HCT116 (cell line): ENCODE data around the gene SLC5A4. TPM values are rescaled to one million over a fixed set of nuclear protein-coding genes. Genes with fewer than 3 reads are reported as not detected.

ENCODE experiments used
- ATAC-seq: fragments of 200-7000 bp; cut with Tn5 transposase; 2 replicates; pipeline ENCODE4 v1.9.1; 2020; ENCODE audit warnings: mild to moderate bottlenecking, moderate library complexity
- BruUV-seq: library from RNA; stranded (reverse); fragments of 400-500 nt; replicated peaks from 2 replicates; lab custom pipeline; 2021; lab: Mats Ljungman, UMichigan
- CTCF ChIA-PET: fragments of 300-600 bp; sonication (Branson Sonifier 250); formaldehyde crosslinking; loops from one replicate; lab custom pipeline; 2021; ENCODE audit warnings: antibody characterized with exemption; lab: Charles Lee
- POLR2A ChIA-PET: fragments of 300-600, 350-600 bp; sonication (Branson Sonifier 250); formaldehyde crosslinking; loops from one replicate; lab custom pipeline; 2021; ENCODE audit warnings: antibody characterized with exemption; lab: Charles Lee
- RAD21 ChIA-PET, 2 experiments: fragments of 300-600 bp; sonication (Branson Sonifier 250); formaldehyde crosslinking; loops; one replicate each; lab custom pipeline; 2023; ENCODE audit warnings: low total read pairs in 2 of 2; ENCODE audit not compliant: uncharacterized antibody in 2 of 2, unreplicated experiment in 2 of 2, low non-redundant PET in 1 of 2; lab: Charles Lee
- DNase-seq: peaks from one replicate; pipeline ENCODE4 v3.0.0-alpha.2; 2010; ENCODE audit warnings: low read depth, low spot score
- H2AFZ ChIP-seq: fragments of 200-600 bp; shearing (Covaris generic), sonication (generic); 2 replicates; pipeline ENCODE4 v1.6.1; 2017; ENCODE audit warnings: low read depth, mixed run types, mixed read lengths, antibody characterized with exemption, low read length; ENCODE audit not compliant: poor library complexity, severe bottlenecking
- H3K27ac ChIP-seq: 2 replicates; pipeline ENCODE4 v1.5.1; 2012; ENCODE audit warnings: low read depth, low read length
- H3K27me3 ChIP-seq: fragments of 200-600 bp; sonication (generic); 2 replicates; pipeline ENCODE4 v1.6.1; 2016; ENCODE audit warnings: mixed run types, low read length, mixed read lengths; ENCODE audit not compliant: insufficient read depth
- H3K36me3 ChIP-seq, 2 experiments: fragments of 200-500 bp in 1 of 2; fragments of 200-600 bp in 1 of 2; sonication (Bioruptor generic) in 1 of 2; sonication (generic) in 1 of 2; 2 replicates each; pipeline versions ENCODE4 v1.5.1 to v1.6.1; 2014 to 2016; ENCODE audit warnings: low read length in 2 of 2, inconsistent platforms in 1 of 2, mixed read lengths in 1 of 2, mixed run types in 1 of 2; ENCODE audit not compliant: insufficient read depth in 2 of 2, control insufficient read depth in 1 of 2
- H3K4me1 ChIP-seq, 2 experiments: fragments of 200-600 bp in 1 of 2; sonication (generic) in 1 of 2; 2 replicates each; pipeline versions ENCODE4 v1.5.1 to v1.6.1; 2012 to 2017; ENCODE audit warnings: low read length in 2 of 2, inconsistent platforms in 1 of 2, mild to moderate bottlenecking in 1 of 2, mixed read lengths in 1 of 2, mixed run types in 1 of 2, moderate library complexity in 1 of 2; ENCODE audit not compliant: insufficient read depth in 2 of 2, control insufficient read depth in 1 of 2
- H3K4me2 ChIP-seq: fragments of 200-600 bp; sonication (generic); 2 replicates; pipeline ENCODE4 v1.6.1; 2017; ENCODE audit warnings: mixed run types, low read length, mixed read lengths
- H3K4me3 ChIP-seq, 2 experiments: fragments of 200-600 bp in 1 of 2; sonication (generic) in 1 of 2; replicated peaks in 1 of 2; 2 replicates each; pipeline ENCODE4 v1.5.1; 2011 to 2016; ENCODE audit warnings: low read length in 2 of 2, control low read depth in 1 of 2, low read depth in 1 of 2, mild to moderate bottlenecking in 1 of 2, mixed read lengths in 1 of 2, mixed run types in 1 of 2
- H3K79me2 ChIP-seq: fragments of 200-600 bp; sonication (generic); 2 replicates; pipeline ENCODE4 v1.6.1; 2017; ENCODE audit warnings: mild to moderate bottlenecking, mixed run types, low read length, moderate library complexity, mixed read lengths; ENCODE audit not compliant: insufficient read depth
- H3K9ac ChIP-seq: fragments of 200-600 bp; sonication (generic); 2 replicates; pipeline ENCODE4 v1.6.1; 2016; ENCODE audit warnings: low read length, mixed read lengths
- H3K9me2 ChIP-seq: fragments of 200-600 bp; sonication (generic), shearing (Covaris generic); 2 replicates; pipeline ENCODE4 v1.6.1; 2017; ENCODE audit warnings: mixed run types, mild to moderate bottlenecking, moderate library complexity; ENCODE audit not compliant: insufficient read depth
- H3K9me3 ChIP-seq, 2 experiments: fragments of 200-500 bp in 1 of 2; fragments of 200-600 bp in 1 of 2; sonication (Bioruptor generic) in 1 of 2; sonication (generic) in 1 of 2; 2 replicates each; pipeline ENCODE4 v1.6.1; 2014 to 2017; ENCODE audit warnings: low read length in 2 of 2, mixed read lengths in 2 of 2, inconsistent platforms in 1 of 2, low read depth in 1 of 2, mild to moderate bottlenecking in 1 of 2, mixed run types in 1 of 2, moderate library complexity in 1 of 2; ENCODE audit not compliant: control insufficient read depth in 1 of 2, insufficient read depth in 1 of 2
- H4K20me1 ChIP-seq: fragments of 200-600 bp; sonication (generic), shearing (Covaris generic); 2 replicates; pipeline ENCODE4 v1.6.1; 2017; ENCODE audit warnings: mixed run types, mild to moderate bottlenecking, moderate library complexity; ENCODE audit not compliant: insufficient read depth
- CBX3 ChIP-seq: IDR thresholded peaks from 2 replicates; pipeline ENCODE4 v1.6.1; 2012; ENCODE audit warnings: low read depth
- CEBPB ChIP-seq: IDR thresholded peaks from 2 replicates; pipeline ENCODE4 v1.6.1; 2012; ENCODE audit warnings: low read depth
- CTCF ChIP-seq, 3 experiments: fragments of 200-600 bp in 1 of 3; sonication (generic) in 1 of 3; IDR thresholded peaks in 2 of 3; conservative IDR thresholded peaks in 1 of 3; 2 replicates each; pipeline ENCODE4 v1.5.1; 2012 to 2017; ENCODE audit warnings: low read depth in 2 of 3, low read length in 2 of 3, antibody characterized with exemption in 1 of 3, borderline replicate concordance in 1 of 3, control low read depth in 1 of 3, mild to moderate bottlenecking in 1 of 3, mixed read lengths in 1 of 3, mixed run types in 1 of 3, moderate library complexity in 1 of 3; ENCODE audit not compliant: insufficient read depth in 1 of 3
- EGR1 ChIP-seq: IDR thresholded peaks from 2 replicates; pipeline ENCODE4 v1.6.1; 2012; ENCODE audit warnings: low read depth
- ELF1 ChIP-seq: IDR thresholded peaks from 2 replicates; pipeline ENCODE4 v1.6.1; 2012; ENCODE audit warnings: low read depth, borderline replicate concordance
- EZH2 ChIP-seq: fragments of 200-600 bp; sonication (generic); IDR thresholded peaks from 2 replicates; pipeline ENCODE4 v1.6.1; 2017; ENCODE audit warnings: antibody characterized with exemption, mixed run types
- FOSL1 ChIP-seq: IDR thresholded peaks from 2 replicates; pipeline ENCODE4 v1.6.1; 2012; ENCODE audit warnings: low read depth
- POLR2AphosphoS5 ChIP-seq: IDR thresholded peaks from 2 replicates; pipeline ENCODE4 v1.6.1; 2011; ENCODE audit warnings: mild to moderate bottlenecking, low read depth, low read length, moderate library complexity
- RAD21 ChIP-seq: IDR thresholded peaks from 2 replicates; pipeline ENCODE4 v1.6.1; 2012; ENCODE audit warnings: low read depth, mild to moderate bottlenecking
- REST ChIP-seq: IDR thresholded peaks from 2 replicates; pipeline ENCODE4 v1.6.1; 2012; ENCODE audit warnings: low read depth
- SIN3A ChIP-seq: IDR thresholded peaks from 2 replicates; pipeline ENCODE4 v1.6.1; 2012; ENCODE audit warnings: low read depth
- SRF ChIP-seq: IDR thresholded peaks from 2 replicates; pipeline ENCODE4 v1.6.1; 2012; ENCODE audit warnings: low read depth
- TCF7L2 ChIP-seq: IDR thresholded peaks from 2 replicates; pipeline ENCODE4 v1.7.0; 2011; ENCODE audit warnings: borderline replicate concordance, inconsistent platforms; ENCODE audit not compliant: insufficient read depth, insufficient read length; ENCODE audit errors: extremely low read depth
- YY1 ChIP-seq: IDR thresholded peaks from 2 replicates; pipeline ENCODE4 v1.6.1; 2011; ENCODE audit warnings: low read length, low read depth, moderate library complexity, mild to moderate bottlenecking; ENCODE audit not compliant: insufficient replicate concordance; ENCODE audit errors: extremely low read depth
- ZNF274 ChIP-seq: fragments of 200-500 bp; sonication (Bioruptor generic); IDR thresholded peaks from 2 replicates; pipeline ENCODE4 v1.6.1; 2014; ENCODE audit warnings: mild to moderate bottlenecking, low read depth, low read length, inconsistent platforms
- intact Hi-C: fragments of 100-400 bp; cut with micrococcal nuclease; formaldehyde crosslinking; loops from 2 replicates; pipeline ENCODE4 v1.10.0; 2022
- total RNA-seq: library from RNA; stranded (reverse); gene quantifications from one replicate; pipeline ENCODE4 v1.2.1, GENCODE V29; 2021; ENCODE audit not compliant: unreplicated experiment
- TF ChIP-seq, protein P1 (sequence below): IDR thresholded peaks from 2 replicates; pipeline ENCODE4 v1.6.1; 2012
- TF ChIP-seq, protein P2 (sequence below): IDR thresholded peaks from 2 replicates; pipeline ENCODE4 v1.6.1; 2011; ENCODE audit warnings: mild to moderate bottlenecking, low read length, moderate library complexity; ENCODE audit not compliant: insufficient replicate concordance; ENCODE audit errors: extremely low read depth

The SLC5A4 gene
- total RNA-seq, 1 experiment from 2014 or later = 0.22 TPM

GRCh38 chr22:32216911-32217310 lies 38.2 kb downstream of the SLC5A4 start:
- Histone ChIP-seq H3K27ac (no peak overlapping the region), H3K4me2 (no peak overlapping the region), H2AFZ (no peak overlapping the region), H3K9me3 (no peaks in the 10 kb centered on the region), H3K4me1 (no peaks in the 10 kb centered on the region), H3K27me3 (no peaks in the 10 kb centered on the region), H3K79me2 (no peaks in the 10 kb centered on the region), H3K4me3 (no peak overlapping the region), H3K9ac (no peak overlapping the region), H3K36me3 (no peaks in the 10 kb centered on the region), H4K20me1 (no peaks in the 10 kb centered on the region), H3K9me2 (no peaks in the 10 kb centered on the region)
- TF ChIP-seq ZNF274 = no peak
- TF ChIP-seq EZH2 = no peak
- TF ChIP-seq EGR1 = no peak
- TF ChIP-seq CBX3 = no peak
- TF ChIP-seq, protein P1, sequence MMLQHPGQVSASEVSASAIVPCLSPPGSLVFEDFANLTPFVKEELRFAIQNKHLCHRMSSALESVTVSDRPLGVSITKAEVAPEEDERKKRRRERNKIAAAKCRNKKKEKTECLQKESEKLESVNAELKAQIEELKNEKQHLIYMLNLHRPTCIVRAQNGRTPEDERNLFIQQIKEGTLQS = no peak
- TF ChIP-seq CEBPB = no peak
- no peak for TF ChIP-seq ELF1
- no peak for TF ChIP-seq YY1
- TF ChIP-seq REST = no peak
- no peak for TF ChIP-seq POLR2AphosphoS5
- TF ChIP-seq FOSL1 = no peak
- TF ChIP-seq, protein P2, sequence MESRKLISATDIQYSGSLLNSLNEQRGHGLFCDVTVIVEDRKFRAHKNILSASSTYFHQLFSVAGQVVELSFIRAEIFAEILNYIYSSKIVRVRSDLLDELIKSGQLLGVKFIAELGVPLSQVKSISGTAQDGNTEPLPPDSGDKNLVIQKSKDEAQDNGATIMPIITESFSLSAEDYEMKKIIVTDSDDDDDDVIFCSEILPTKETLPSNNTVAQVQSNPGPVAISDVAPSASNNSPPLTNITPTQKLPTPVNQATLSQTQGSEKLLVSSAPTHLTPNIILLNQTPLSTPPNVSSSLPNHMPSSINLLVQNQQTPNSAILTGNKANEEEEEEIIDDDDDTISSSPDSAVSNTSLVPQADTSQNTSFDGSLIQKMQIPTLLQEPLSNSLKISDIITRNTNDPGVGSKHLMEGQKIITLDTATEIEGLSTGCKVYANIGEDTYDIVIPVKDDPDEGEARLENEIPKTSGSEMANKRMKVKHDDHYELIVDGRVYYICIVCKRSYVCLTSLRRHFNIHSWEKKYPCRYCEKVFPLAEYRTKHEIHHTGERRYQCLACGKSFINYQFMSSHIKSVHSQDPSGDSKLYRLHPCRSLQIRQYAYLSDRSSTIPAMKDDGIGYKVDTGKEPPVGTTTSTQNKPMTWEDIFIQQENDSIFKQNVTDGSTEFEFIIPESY = no peak
- no peak for TF ChIP-seq TCF7L2
- no peak for TF ChIP-seq CTCF (IDR thresholded peaks at IDR 0.05 in 2 of 3, conservative IDR thresholded peaks at IDR 0.05 in 1 of 3; ENCODE audit: borderline replicate concordance in 1 of 3, insufficient read depth in 1 of 3, low read depth in 2 of 3, low read length in 2 of 3)
- TF ChIP-seq SRF = no peak
- no peak for TF ChIP-seq SIN3A
- TF ChIP-seq RAD21 = no peak
- BruUV-seq = no TSS peak
- ChIA-PET CTCF (no interaction called here), RAD21 (no interaction called here), POLR2A (no interaction called here)
- intact Hi-C loops = no loop called here
- ATAC-seq = no peak
- DNase-seq = no peak
